Measurements from ENCODE around the gene CCDC184.

The CCDC184 gene

DNA sequence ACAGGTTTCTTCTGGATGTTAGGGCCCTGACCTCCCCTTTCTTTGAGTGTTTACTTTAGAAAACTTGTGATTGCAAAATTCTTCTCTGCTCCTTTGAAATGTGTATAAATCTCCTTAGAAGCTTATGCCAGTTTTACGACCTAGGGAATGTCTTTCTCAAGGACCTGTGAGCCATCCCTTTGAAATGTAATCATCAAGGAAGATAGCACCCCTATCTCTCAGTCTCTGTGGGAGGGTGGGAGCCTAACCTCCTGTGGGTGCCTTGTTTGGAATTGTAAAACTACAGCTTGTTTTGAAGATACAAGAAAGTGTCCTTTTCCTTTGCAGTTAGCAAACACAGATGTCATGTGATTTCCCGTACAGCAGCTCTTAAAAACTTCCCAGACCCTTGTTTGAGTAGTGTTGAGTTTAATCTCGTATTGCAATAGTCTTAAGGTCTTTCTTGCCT, 16.4 kb downstream of the CCDC184 start:
- H3K4me3 ChIP-seq (ENCODE audit: low read depth in 1 of 2, low read length in 2 of 2) = no peak overlapping the region
- no peak overlapping the region for H3K4me2 ChIP-seq (ENCODE audit: insufficient read depth, low read length)
- no peak for DNase-seq

DNA sequence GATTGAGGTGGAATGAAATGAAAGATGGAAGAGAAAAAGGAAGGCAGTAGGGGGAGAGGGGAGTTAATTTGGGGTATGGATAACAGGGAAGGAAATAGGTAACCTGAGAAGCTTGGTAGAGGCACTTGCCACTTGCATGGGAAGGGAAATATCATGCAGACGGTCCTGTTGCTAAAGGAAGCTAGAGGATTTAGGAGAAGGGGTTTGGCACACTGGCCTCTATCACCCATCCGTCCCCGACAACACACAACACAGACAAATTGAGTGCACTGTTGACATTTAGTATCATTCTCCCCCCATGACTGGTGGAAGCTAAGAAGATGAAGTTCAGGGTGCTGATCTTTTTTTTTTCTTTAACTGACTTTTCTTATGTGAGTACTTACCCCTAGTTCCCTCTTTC, 17.6 kb downstream of the CCDC184 start:
- Histone ChIP-seq H3K9me3 (ENCODE audit: insufficient read depth, low read length, severe bottlenecking) (no peaks in the 10 kb centered on the region), H3K36me3 (ENCODE audit: insufficient read depth, low read length) (no peaks in the 10 kb centered on the region), H3K79me2 (ENCODE audit: insufficient read depth, low read length) (no peaks in the 10 kb centered on the region), H3K4me3 (ENCODE audit: low read depth in 1 of 2, low read length in 2 of 2) (no peak overlapping the region), H3K9ac (ENCODE audit: low read depth, low read length) (no peak overlapping the region), H3K27me3 (ENCODE audit: insufficient read depth, low read length, poor library complexity) (peaks cover 10% of the 10 kb centered on the region), H3K27ac (ENCODE audit: low read length) (no peak overlapping the region), H3K4me1 (ENCODE audit: insufficient read depth, low read length) (no peaks in the 10 kb centered on the region), H4K20me1 (ENCODE audit: insufficient read depth, low read length) (no peaks in the 10 kb centered on the region), H2AFZ (ENCODE audit: low read depth, low read length) (no peak overlapping the region), H3K4me2 (ENCODE audit: insufficient read depth, low read length) (no peak overlapping the region)
- no peak for TF ChIP-seq EZH2 (IDR thresholded peaks at IDR 0.05; ENCODE audit: borderline replicate concordance, low read depth, low read length, severe bottlenecking)
- TF ChIP-seq, protein P1, sequence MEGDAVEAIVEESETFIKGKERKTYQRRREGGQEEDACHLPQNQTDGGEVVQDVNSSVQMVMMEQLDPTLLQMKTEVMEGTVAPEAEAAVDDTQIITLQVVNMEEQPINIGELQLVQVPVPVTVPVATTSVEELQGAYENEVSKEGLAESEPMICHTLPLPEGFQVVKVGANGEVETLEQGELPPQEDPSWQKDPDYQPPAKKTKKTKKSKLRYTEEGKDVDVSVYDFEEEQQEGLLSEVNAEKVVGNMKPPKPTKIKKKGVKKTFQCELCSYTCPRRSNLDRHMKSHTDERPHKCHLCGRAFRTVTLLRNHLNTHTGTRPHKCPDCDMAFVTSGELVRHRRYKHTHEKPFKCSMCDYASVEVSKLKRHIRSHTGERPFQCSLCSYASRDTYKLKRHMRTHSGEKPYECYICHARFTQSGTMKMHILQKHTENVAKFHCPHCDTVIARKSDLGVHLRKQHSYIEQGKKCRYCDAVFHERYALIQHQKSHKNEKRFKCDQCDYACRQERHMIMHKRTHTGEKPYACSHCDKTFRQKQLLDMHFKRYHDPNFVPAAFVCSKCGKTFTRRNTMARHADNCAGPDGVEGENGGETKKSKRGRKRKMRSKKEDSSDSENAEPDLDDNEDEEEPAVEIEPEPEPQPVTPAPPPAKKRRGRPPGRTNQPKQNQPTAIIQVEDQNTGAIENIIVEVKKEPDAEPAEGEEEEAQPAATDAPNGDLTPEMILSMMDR (IDR thresholded peaks at IDR 0.05; ENCODE audit: borderline replicate concordance, extremely low read depth, low read length, poor library complexity, severe bottlenecking) = no peak
- no peak for ATAC-seq (ENCODE audit: insufficient read depth, low read depth)
- no peak for DNase-seq

More for the DNA sequence above, 16.4 kb downstream of the CCDC184 start:
- peaks cover 10% of the 10 kb centered on the region for H3K27me3 ChIP-seq (ENCODE audit: insufficient read depth, low read length, poor library complexity)
- no peak overlapping the region for H3K9ac ChIP-seq (ENCODE audit: low read depth, low read length)
- H3K4me1 ChIP-seq (ENCODE audit: insufficient read depth, low read length) = no peaks in the 10 kb centered on the region
- TF ChIP-seq, protein P1 (IDR thresholded peaks at IDR 0.05; ENCODE audit: borderline replicate concordance, extremely low read depth, low read length, poor library complexity, severe bottlenecking) = no peak
- TF ChIP-seq EZH2 (IDR thresholded peaks at IDR 0.05; ENCODE audit: borderline replicate concordance, low read depth, low read length, severe bottlenecking) = no peak
- no peak for ATAC-seq (ENCODE audit: insufficient read depth, low read depth)
- no peaks in the 10 kb centered on the region for H3K9me3 ChIP-seq (ENCODE audit: insufficient read depth, low read length, severe bottlenecking)
- H3K79me2 ChIP-seq (ENCODE audit: insufficient read depth, low read length) = no peaks in the 10 kb centered on the region
- H3K27ac ChIP-seq (ENCODE audit: low read length) = no peak overlapping the region
- H2AFZ ChIP-seq (ENCODE audit: low read depth, low read length) = no peak overlapping the region
- H3K36me3 ChIP-seq (ENCODE audit: insufficient read depth, low read length) = no peaks in the 10 kb centered on the region
- no peaks in the 10 kb centered on the region for H4K20me1 ChIP-seq (ENCODE audit: insufficient read depth, low read length)

DNA sequence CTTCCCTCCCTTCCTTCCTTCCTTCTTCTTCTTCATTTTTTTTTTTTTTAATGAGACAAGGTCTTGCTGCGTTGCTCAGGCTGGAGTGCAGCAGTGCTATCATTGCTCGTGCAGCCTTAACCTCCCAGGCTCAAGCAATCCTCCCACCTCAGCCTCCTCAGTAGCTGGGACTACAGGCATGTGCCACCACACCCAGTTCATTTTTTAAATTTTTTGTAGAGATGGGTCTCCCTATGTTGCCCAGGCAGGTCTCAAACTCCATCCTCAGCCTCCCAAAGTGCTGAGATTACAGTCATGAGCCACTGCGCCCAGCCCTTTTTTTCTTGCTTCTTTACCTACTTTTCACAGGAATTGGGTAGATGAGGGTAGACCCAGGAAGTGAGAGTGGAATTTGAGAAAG, 18.1 kb downstream of the CCDC184 start:
- Histone ChIP-seq H2AFZ (ENCODE audit: low read depth, low read length) (no peak overlapping the region), H3K9me3 (ENCODE audit: insufficient read depth, low read length, severe bottlenecking) (no peaks in the 10 kb centered on the region), H4K20me1 (ENCODE audit: insufficient read depth, low read length) (no peaks in the 10 kb centered on the region), H3K27me3 (ENCODE audit: insufficient read depth, low read length, poor library complexity) (peaks cover 10% of the 10 kb centered on the region), H3K4me2 (ENCODE audit: insufficient read depth, low read length) (no peak overlapping the region), H3K4me1 (ENCODE audit: insufficient read depth, low read length) (no peaks in the 10 kb centered on the region), H3K9ac (ENCODE audit: low read depth, low read length) (no peak overlapping the region), H3K27ac (ENCODE audit: low read length) (no peak overlapping the region), H3K4me3 (ENCODE audit: low read depth in 1 of 2, low read length in 2 of 2) (no peak overlapping the region), H3K36me3 (ENCODE audit: insufficient read depth, low read length) (no peaks in the 10 kb centered on the region), H3K79me2 (ENCODE audit: insufficient read depth, low read length) (no peaks in the 10 kb centered on the region)
- DNase-seq = no peak
- TF ChIP-seq EZH2 (IDR thresholded peaks at IDR 0.05; ENCODE audit: borderline replicate concordance, low read depth, low read length, severe bottlenecking) = no peak
- TF ChIP-seq, protein P1 (IDR thresholded peaks at IDR 0.05; ENCODE audit: borderline replicate concordance, extremely low read depth, low read length, poor library complexity, severe bottlenecking) = no peak
- no peak for ATAC-seq (ENCODE audit: insufficient read depth, low read depth)

DNA sequence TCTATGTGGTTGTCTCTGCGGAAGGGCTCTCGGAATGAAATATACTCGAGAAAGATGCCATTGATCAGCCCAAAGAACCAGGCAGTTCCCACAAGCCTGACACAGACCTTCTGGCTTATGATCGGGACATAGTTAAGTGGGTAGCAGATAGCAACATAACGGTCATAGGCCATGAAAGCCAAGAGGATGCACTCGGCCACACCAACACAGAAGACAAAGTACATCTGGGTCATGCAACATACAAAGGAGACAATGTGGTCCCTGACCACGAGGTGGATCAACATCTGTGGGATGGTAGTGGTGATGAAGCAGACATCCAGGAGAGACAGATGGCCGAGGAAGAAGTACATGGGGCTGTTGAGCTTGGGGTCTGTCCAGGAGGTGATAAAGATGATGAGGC, 19.3 kb downstream of the CCDC184 start:
- no peak overlapping the region for H3K9ac ChIP-seq (ENCODE audit: low read depth, low read length)
- no peak overlapping the region for H3K4me3 ChIP-seq (ENCODE audit: low read depth in 1 of 2, low read length in 2 of 2)
- no peak overlapping the region for H3K4me2 ChIP-seq (ENCODE audit: insufficient read depth, low read length)
- no peak overlapping the region for H3K27ac ChIP-seq (ENCODE audit: low read length)
- TF ChIP-seq EZH2 (IDR thresholded peaks at IDR 0.05; ENCODE audit: borderline replicate concordance, low read depth, low read length, severe bottlenecking) = no peak
- TF ChIP-seq, protein P1 (IDR thresholded peaks at IDR 0.05; ENCODE audit: borderline replicate concordance, extremely low read depth, low read length, poor library complexity, severe bottlenecking) = no peak
- H3K36me3 ChIP-seq (ENCODE audit: insufficient read depth, low read length) = no peaks in the 10 kb centered on the region
- peaks cover 10% of the 10 kb centered on the region for H3K27me3 ChIP-seq (ENCODE audit: insufficient read depth, low read length, poor library complexity)
- H4K20me1 ChIP-seq (ENCODE audit: insufficient read depth, low read length) = no peaks in the 10 kb centered on the region
- ATAC-seq (ENCODE audit: insufficient read depth, low read depth) (no peak), DNase-seq (no peak)
- no peaks in the 10 kb centered on the region for H3K79me2 ChIP-seq (ENCODE audit: insufficient read depth, low read length)
- no peak overlapping the region for H2AFZ ChIP-seq (ENCODE audit: low read depth, low read length)
- H3K4me1 ChIP-seq (ENCODE audit: insufficient read depth, low read length) = no peaks in the 10 kb centered on the region
- H3K9me3 ChIP-seq (ENCODE audit: insufficient read depth, low read length, severe bottlenecking) = no peaks in the 10 kb centered on the region
